Measurements from ENCODE around the gene PRND. TPM values are rescaled to one million over a fixed set of nuclear protein-coding genes. Genes with fewer than 3 reads are reported as not detected.

The PRND gene
- total RNA-seq, 3 donors from 2014 or later, result not detected

DNA sequence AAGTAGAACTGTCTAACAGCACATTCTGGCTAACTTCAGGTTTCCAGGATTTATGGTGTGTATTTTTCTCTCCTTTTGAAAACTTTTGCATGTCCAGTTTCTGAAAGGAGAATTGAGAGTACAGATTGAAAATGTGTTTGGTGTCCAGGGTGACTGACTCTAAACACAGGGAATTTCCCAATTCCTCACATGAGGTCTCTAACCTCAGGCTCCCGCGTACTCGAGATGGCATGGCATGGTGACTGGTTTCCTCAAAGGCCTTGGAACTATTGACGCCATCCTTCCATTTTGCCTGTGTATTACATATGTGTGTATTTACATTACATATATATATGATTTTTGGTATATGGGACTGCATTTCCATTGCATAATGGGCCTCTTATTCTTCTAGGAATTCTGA, 52.5 kb downstream of the PRND start:
- H3K27me3 ChIP-seq, result no peaks in the 10 kb centered on the region
- no peaks in the 10 kb centered on the region for H3K4me1 ChIP-seq
- no peak for DNase-seq (ENCODE audit: low spot score in 2 of 2)
- H3K9me3 ChIP-seq, result peaks cover 0 to 14% of the 10 kb centered on the region in 2 donors
- intact Hi-C loops (cut with DNase I; ENCODE audit: low total_unique reads), result loop anchor here (10.0 kb wide), 1 partner anchor 321 kb away; no protein-coding TSS in a partner anchor
- TF ChIP-seq, protein P1, sequence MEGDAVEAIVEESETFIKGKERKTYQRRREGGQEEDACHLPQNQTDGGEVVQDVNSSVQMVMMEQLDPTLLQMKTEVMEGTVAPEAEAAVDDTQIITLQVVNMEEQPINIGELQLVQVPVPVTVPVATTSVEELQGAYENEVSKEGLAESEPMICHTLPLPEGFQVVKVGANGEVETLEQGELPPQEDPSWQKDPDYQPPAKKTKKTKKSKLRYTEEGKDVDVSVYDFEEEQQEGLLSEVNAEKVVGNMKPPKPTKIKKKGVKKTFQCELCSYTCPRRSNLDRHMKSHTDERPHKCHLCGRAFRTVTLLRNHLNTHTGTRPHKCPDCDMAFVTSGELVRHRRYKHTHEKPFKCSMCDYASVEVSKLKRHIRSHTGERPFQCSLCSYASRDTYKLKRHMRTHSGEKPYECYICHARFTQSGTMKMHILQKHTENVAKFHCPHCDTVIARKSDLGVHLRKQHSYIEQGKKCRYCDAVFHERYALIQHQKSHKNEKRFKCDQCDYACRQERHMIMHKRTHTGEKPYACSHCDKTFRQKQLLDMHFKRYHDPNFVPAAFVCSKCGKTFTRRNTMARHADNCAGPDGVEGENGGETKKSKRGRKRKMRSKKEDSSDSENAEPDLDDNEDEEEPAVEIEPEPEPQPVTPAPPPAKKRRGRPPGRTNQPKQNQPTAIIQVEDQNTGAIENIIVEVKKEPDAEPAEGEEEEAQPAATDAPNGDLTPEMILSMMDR (IDR thresholded peaks at IDR 0.05), result no peak
- TF ChIP-seq POLR2AphosphoS5 (IDR thresholded peaks at IDR 0.05), result no peak
- TF ChIP-seq POLR2A (IDR thresholded peaks at IDR 0.05), result no peak
- H3K4me3 ChIP-seq, result no peak overlapping the region
- no peak overlapping the region for H3K27ac ChIP-seq
- H3K36me3 ChIP-seq, result no peaks in the 10 kb centered on the region

DNA sequence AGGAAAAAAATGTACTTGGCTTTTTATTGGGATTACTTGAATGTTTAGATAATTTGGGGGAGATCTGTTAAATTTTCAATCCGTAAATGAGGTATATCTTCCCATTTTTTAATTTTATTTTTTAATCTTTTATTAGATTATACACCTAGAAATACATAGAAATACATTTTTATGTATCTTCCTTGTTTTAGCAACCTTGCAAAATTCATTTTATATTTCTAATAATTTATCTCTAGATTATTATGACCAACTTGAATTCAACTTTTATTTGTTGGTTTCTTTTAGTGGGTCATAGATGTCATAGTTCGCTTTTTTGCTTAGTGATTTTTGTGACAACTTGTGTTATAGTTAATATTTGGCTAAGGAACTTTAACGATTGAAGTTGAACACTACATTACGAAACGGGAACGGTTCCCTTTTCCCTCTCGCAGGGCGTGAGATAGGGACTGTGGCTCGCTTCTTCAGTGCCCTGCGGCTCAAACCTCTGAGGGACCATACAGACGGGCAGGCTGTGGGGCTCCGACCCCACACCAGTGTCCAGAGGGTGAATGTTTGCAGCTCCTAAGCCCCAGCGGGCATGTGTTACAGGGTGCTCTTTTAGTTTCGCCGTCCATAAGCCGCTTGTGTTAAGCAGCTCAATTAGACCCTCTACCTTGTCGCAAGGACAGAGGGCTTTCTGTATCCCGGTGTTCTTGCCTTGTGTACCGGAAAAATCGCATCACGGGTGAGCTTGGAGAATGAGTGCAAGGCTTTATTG, 53.8 kb downstream of the PRND start:
- H3K4me3 ChIP-seq, result no peak overlapping the region
- TF ChIP-seq, protein P1 (IDR thresholded peaks at IDR 0.05), result no peak
- TF ChIP-seq POLR2A (IDR thresholded peaks at IDR 0.05), result no peak
- TF ChIP-seq POLR2AphosphoS5 (IDR thresholded peaks at IDR 0.05), result no peak
- H3K27ac ChIP-seq, result no peak overlapping the region
- intact Hi-C loops (cut with DNase I; ENCODE audit: low total_unique reads), result loop anchor here (10.0 kb wide), 1 partner anchor 319 kb away; no protein-coding TSS in a partner anchor
- DNase-seq (ENCODE audit: low spot score in 2 of 2), result no peak
- no peaks in the 10 kb centered on the region for H3K27me3 ChIP-seq
- H3K36me3 ChIP-seq, result no peaks in the 10 kb centered on the region
- H3K9me3 ChIP-seq, result peaks cover 0 to 14% of the 10 kb centered on the region in 2 donors
- no peaks in the 10 kb centered on the region for H3K4me1 ChIP-seq

DNA sequence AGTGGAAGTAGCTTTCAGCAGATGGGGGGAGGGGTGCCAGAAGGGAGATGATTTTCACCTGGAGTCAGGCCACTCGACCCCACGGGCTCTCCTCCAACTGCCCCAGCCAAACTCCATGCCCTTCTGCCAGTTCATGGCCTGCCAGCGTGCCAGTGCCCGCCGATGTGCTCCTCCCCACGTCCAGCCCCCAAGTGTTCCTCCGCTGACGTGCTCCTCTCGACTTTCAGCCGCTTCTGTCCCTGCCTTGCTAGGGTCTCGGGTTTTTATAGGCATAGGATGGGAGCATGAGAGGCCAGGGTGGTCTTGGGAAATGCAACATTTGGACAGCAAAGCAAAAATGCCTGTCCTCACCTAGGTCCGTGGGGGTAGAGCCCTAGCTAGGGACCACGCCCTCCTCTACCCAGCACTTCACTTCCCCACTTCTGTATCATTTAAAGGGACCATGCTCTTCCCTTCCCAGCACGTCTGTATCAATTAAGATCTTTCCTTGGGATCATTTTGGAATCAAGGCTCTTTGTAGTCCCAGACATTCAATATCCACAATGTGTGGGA, 54.4 kb downstream of the PRND start:
- no peaks in the 10 kb centered on the region for H3K36me3 ChIP-seq
- no peak overlapping the region for H3K4me3 ChIP-seq
- intact Hi-C loops (cut with DNase I; ENCODE audit: low total_unique reads), result loop anchor here (10.0 kb wide), 1 partner anchor 319 kb away; no protein-coding TSS in a partner anchor
- no peaks in the 10 kb centered on the region for H3K27me3 ChIP-seq
- DNase-seq (ENCODE audit: low spot score in 2 of 2), result no peak
- no peaks in the 10 kb centered on the region for H3K4me1 ChIP-seq
- peaks cover 0 to 14% of the 10 kb centered on the region in 2 donors for H3K9me3 ChIP-seq
- TF ChIP-seq POLR2A (IDR thresholded peaks at IDR 0.05) (no peak), POLR2AphosphoS5 (IDR thresholded peaks at IDR 0.05) (no peak)
- TF ChIP-seq, protein P1 (IDR thresholded peaks at IDR 0.05), result no peak
- no peak overlapping the region for H3K27ac ChIP-seq

Other genes with a start within 250 kb of the PRND start
- gene PRNP, start 35.5 kb upstream of the PRND start, total RNA-seq, result 100 to 1,000 TPM in 2 of 3 donors, 10 to 100 TPM in 1; 88.2 to 145 (median 124) TPM
- 10 to 100 TPM in 2 of 3 donors, 1 to 10 TPM in 1; 9.5 to 38.6 (median 16.0) TPM for gene RASSF2, start 101.7 kb downstream of the PRND start, total RNA-seq